HEK293 (cell line): ENCODE data around the gene MCTP1.

ENCODE experiments used
- CTCF ChIA-PET: fragments of 350-600 bp; formaldehyde crosslinking; extraction: SDS; loops from one replicate; lab custom pipeline; 2021; ENCODE audit warnings: antibody characterized with exemption; lab: Yijun Ruan, JAX
- POLR2A ChIA-PET: fragments of 300-600 bp; formaldehyde crosslinking; extraction: SDS; loops from one replicate; lab custom pipeline; 2020; ENCODE audit warnings: antibody characterized with exemption, inconsistent platforms; lab: Yijun Ruan, JAX
- H3K27ac ChIP-seq: fragments of 200-500 bp; sonication (Bioruptor generic); 2 replicates; pipeline ENCODE4 v1.5.1; 2014; ENCODE audit warnings: low read depth, low read length, control low read depth, inconsistent platforms; ENCODE audit errors: extremely low read depth
- H3K36me3 ChIP-seq, 2 experiments: fragments of 200-500 bp in 1 of 2; sonication (Bioruptor generic) in 1 of 2; 1 replicate in 1 of 2; 2 replicates in 1 of 2; pipeline ENCODE4 v1.5.1; 2014 to 2017; ENCODE audit warnings: inconsistent platforms in 2 of 2, low read length in 2 of 2; ENCODE audit not compliant: control insufficient read depth in 2 of 2, insufficient read depth in 1 of 2
- H3K4me1 ChIP-seq: fragments of 200-500 bp; sonication (Bioruptor generic); 2 replicates; pipeline ENCODE4 v1.5.1; 2014; ENCODE audit warnings: mild to moderate bottlenecking, low read length, inconsistent platforms; ENCODE audit not compliant: control insufficient read depth, insufficient read depth
- H3K4me3 ChIP-seq: 2 replicates; pipeline ENCODE4 v1.5.1; 2011; ENCODE audit warnings: low read depth, mild to moderate bottlenecking, control low read depth, low read length, moderate library complexity
- H3K9me3 ChIP-seq: fragments of 200-500 bp; sonication (Bioruptor generic); 2 replicates; pipeline ENCODE4 v1.5.1; 2014; ENCODE audit warnings: low read depth, low read length, inconsistent platforms; ENCODE audit not compliant: control insufficient read depth, insufficient read depth
- GFI1B ChIP-seq: fragments of 450-650 bp; formaldehyde crosslinking; IDR thresholded peaks from 2 replicates; pipeline ENCODE4 v1.5.1; 2016; ENCODE audit warnings: missing biosample characterization, missing genetic modification characterization
- GLI2 ChIP-seq: fragments of 450-650 bp; formaldehyde crosslinking; IDR thresholded peaks from 2 replicates; pipeline ENCODE4; 2017; ENCODE audit warnings: missing biosample characterization, missing genetic modification characterization, low read depth, borderline replicate concordance
- KLF16 ChIP-seq: fragments of 450-650 bp; formaldehyde crosslinking; IDR thresholded peaks from 2 replicates; pipeline ENCODE4 v1.5.1; 2017; ENCODE audit warnings: missing biosample characterization, missing genetic modification characterization
- REPIN1 ChIP-seq: fragments of 450-650 bp; formaldehyde crosslinking; IDR thresholded peaks from 2 replicates; pipeline ENCODE4 v1.5.1; 2017; ENCODE audit warnings: missing biosample characterization, missing genetic modification characterization, low read depth
- SCRT1 ChIP-seq: fragments of 450-650 bp; formaldehyde crosslinking; IDR thresholded peaks from 2 replicates; pipeline ENCODE4 v1.5.1; 2016; ENCODE audit warnings: missing biosample characterization, missing genetic modification characterization, borderline replicate concordance
- YY2 ChIP-seq: fragments of 450-650 bp; formaldehyde crosslinking; IDR thresholded peaks from 2 replicates; pipeline ENCODE4 v1.5.1; 2016; ENCODE audit warnings: missing biosample characterization, missing genetic modification characterization
- ZBTB21 ChIP-seq: fragments of 450-650 bp; formaldehyde crosslinking; IDR thresholded peaks from 2 replicates; pipeline ENCODE4 v1.5.1; 2017; ENCODE audit warnings: missing biosample characterization, missing genetic modification characterization
- ZBTB8A ChIP-seq: fragments of 450-650 bp; formaldehyde crosslinking; IDR thresholded peaks from 2 replicates; pipeline ENCODE4 v1.5.1; 2016; ENCODE audit warnings: missing biosample characterization, missing genetic modification characterization
- ZNF10 ChIP-seq: fragments of 450-650 bp; formaldehyde crosslinking; IDR thresholded peaks from 2 replicates; pipeline ENCODE4 v1.5.1; 2017; ENCODE audit warnings: missing biosample characterization, missing genetic modification characterization
- ZNF112 ChIP-seq: fragments of 450-650 bp; formaldehyde crosslinking; IDR thresholded peaks from 2 replicates; pipeline ENCODE4 v1.5.0; 2017; ENCODE audit warnings: missing biosample characterization, missing genetic modification characterization
- ZNF121 ChIP-seq: fragments of 450-650 bp; formaldehyde crosslinking; IDR thresholded peaks from 2 replicates; pipeline ENCODE4 v1.5.1; 2016; ENCODE audit warnings: missing biosample characterization, missing genetic modification characterization
- ZNF184 ChIP-seq: fragments of 450-650 bp; IDR thresholded peaks from 2 replicates; pipeline ENCODE4 v1.5.1; 2018; ENCODE audit warnings: missing biosample characterization, mild to moderate bottlenecking, missing genetic modification characterization
- ZNF2 ChIP-seq: fragments of 450-650 bp; formaldehyde crosslinking; IDR thresholded peaks from 2 replicates; pipeline ENCODE4 v1.5.1; 2016; ENCODE audit warnings: missing biosample characterization, missing genetic modification characterization
- ZNF24 ChIP-seq: fragments of 450-650 bp; formaldehyde crosslinking; IDR thresholded peaks from 2 replicates; pipeline ENCODE4 v1.5.1; 2016; ENCODE audit warnings: missing biosample characterization, missing genetic modification characterization
- ZNF292 ChIP-seq: fragments of 450-650 bp; formaldehyde crosslinking; IDR thresholded peaks from 2 replicates; pipeline ENCODE4 v1.5.1; 2016; ENCODE audit warnings: low read depth, missing biosample characterization, missing genetic modification characterization, borderline replicate concordance
- ZNF350 ChIP-seq: fragments of 450-650 bp; formaldehyde crosslinking; IDR thresholded peaks from 2 replicates; pipeline ENCODE4 v1.5.0; 2017; ENCODE audit warnings: missing biosample characterization, mild to moderate bottlenecking, missing genetic modification characterization
- ZNF394 ChIP-seq: fragments of 450-650 bp; formaldehyde crosslinking; IDR thresholded peaks from 2 replicates; pipeline ENCODE4 v1.5.1; 2016; ENCODE audit warnings: missing biosample characterization, missing genetic modification characterization, mild to moderate bottlenecking, moderate library complexity, borderline replicate concordance
- ZNF510 ChIP-seq: fragments of 450-650 bp; formaldehyde crosslinking; IDR thresholded peaks from 2 replicates; pipeline ENCODE4 v1.5.1; 2018; ENCODE audit warnings: mild to moderate bottlenecking, missing genetic modification characterization, missing biosample characterization; ENCODE audit not compliant: insufficient replicate concordance
- ZNF530 ChIP-seq: fragments of 450-650 bp; formaldehyde crosslinking; IDR thresholded peaks from 2 replicates; pipeline ENCODE4 v1.5.1; 2016; ENCODE audit warnings: low read depth, missing biosample characterization, missing genetic modification characterization
- ZNF549 ChIP-seq: fragments of 450-650 bp; IDR thresholded peaks from 2 replicates; pipeline ENCODE4 v1.5.1; 2018; ENCODE audit warnings: missing biosample characterization, missing genetic modification characterization, mild to moderate bottlenecking, inconsistent platforms, moderate library complexity
- ZNF670 ChIP-seq: fragments of 450-650 bp; formaldehyde crosslinking; IDR thresholded peaks from 2 replicates; pipeline ENCODE4 v1.5.1; 2016; ENCODE audit warnings: missing biosample characterization, missing genetic modification characterization, low read depth
- ZNF76 ChIP-seq: fragments of 450-650 bp; formaldehyde crosslinking; IDR thresholded peaks from 2 replicates; pipeline ENCODE4; 2016; ENCODE audit warnings: low read depth, missing biosample characterization, missing genetic modification characterization, borderline replicate concordance
- ZNF768 ChIP-seq: fragments of 450-650 bp; formaldehyde crosslinking; IDR thresholded peaks from 2 replicates; pipeline ENCODE4 v1.5.1; 2018; ENCODE audit warnings: missing biosample characterization, mild to moderate bottlenecking, missing genetic modification characterization
- ZSCAN16 ChIP-seq: fragments of 450-650 bp; formaldehyde crosslinking; IDR thresholded peaks from 2 replicates; pipeline ENCODE4 v1.5.1; 2016; ENCODE audit warnings: missing biosample characterization, missing genetic modification characterization
- ZSCAN23 ChIP-seq: fragments of 450-650 bp; formaldehyde crosslinking; IDR thresholded peaks from 2 replicates; pipeline ENCODE4 v1.5.1; 2016; ENCODE audit warnings: missing biosample characterization, missing genetic modification characterization
- ZSCAN30 ChIP-seq: fragments of 450-650 bp; IDR thresholded peaks from 2 replicates; pipeline ENCODE4 v1.5.1; 2018; ENCODE audit warnings: missing biosample characterization, mild to moderate bottlenecking, missing genetic modification characterization, moderate library complexity
- TF ChIP-seq, protein P1 (sequence below): fragments of 450-650 bp; formaldehyde crosslinking; IDR thresholded peaks from 2 replicates; pipeline ENCODE4 v1.5.0; 2017; ENCODE audit warnings: missing biosample characterization, missing genetic modification characterization, borderline replicate concordance
- TF ChIP-seq, protein P2 (sequence below): fragments of 450-650 bp; formaldehyde crosslinking; IDR thresholded peaks from 2 replicates; pipeline ENCODE4 v1.5.1; 2016; ENCODE audit warnings: missing biosample characterization, missing genetic modification characterization
- TF ChIP-seq, protein P3 (sequence below): sonication (generic); formaldehyde crosslinking; IDR thresholded peaks from 2 replicates; pipeline ENCODE4 v1.8.1; 2022; ENCODE audit warnings: mild to moderate bottlenecking, moderate library complexity, missing genetic modification reagents

Gene MCTP1

DNA sequence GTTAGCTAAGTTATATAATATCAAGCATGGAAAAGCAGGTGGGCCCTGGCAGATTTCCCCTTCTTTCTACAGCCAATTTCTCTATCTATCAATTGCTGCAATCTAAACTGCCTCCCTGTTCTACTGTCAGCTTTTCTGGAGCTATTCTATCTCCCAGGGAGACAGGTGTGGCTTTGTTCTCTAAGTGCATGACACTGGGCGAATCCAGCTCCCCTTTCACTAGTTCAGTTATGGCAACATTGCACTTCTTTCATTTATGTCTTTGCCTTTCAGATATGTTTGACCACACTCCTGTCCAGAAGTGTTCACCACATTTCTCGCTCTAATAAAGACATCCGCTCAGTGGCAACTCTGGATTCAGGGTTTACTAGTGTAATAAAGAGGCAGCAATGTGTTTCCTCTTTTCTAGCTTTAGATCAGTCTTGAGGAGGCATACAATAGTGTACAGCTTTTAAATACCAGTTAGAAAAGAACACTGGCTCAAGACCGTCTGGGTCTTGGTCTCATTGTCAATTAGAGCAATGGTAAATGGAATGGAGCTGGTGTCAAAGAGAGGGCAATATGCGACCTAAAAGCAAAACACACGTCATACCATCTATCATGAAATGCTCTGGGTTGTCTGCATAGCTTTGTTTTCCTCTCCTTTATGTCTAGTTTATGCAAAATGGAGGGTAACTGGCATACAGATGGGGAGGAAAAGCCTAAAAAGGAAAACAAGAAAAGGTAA lies 469.4 kb downstream of the MCTP1 start:
- CTCF ChIA-PET: interaction anchor here (1.2 kb wide), 1 partner anchor 12 kb away, joined by 5 read pairs; no protein-coding TSS in a partner anchor
- Histone ChIP-seq H3K4me3 (no peak overlapping the region), H3K27ac (no peak overlapping the region), H3K36me3 (no peaks in the 10 kb centered on the region), H3K4me1 (no peaks in the 10 kb centered on the region), H3K9me3 (no peaks in the 10 kb centered on the region)
- POLR2A ChIA-PET: no interaction called here
- TF ChIP-seq ZSCAN16 (no peak), ZSCAN23 (no peak), ZBTB21 (tag by site-specific recombination) (no peak), ZNF112 (tag by site-specific recombination) (no peak), ZBTB8A (no peak), GFI1B (tag by site-specific recombination) (no peak), ZNF76 (tag by site-specific recombination) (no peak), GLI2 (tag by site-specific recombination) (no peak), ZNF184 (no peak), ZNF292 (no peak), ZNF2 (tag by site-specific recombination) (no peak)
- TF ChIP-seq, protein P1, sequence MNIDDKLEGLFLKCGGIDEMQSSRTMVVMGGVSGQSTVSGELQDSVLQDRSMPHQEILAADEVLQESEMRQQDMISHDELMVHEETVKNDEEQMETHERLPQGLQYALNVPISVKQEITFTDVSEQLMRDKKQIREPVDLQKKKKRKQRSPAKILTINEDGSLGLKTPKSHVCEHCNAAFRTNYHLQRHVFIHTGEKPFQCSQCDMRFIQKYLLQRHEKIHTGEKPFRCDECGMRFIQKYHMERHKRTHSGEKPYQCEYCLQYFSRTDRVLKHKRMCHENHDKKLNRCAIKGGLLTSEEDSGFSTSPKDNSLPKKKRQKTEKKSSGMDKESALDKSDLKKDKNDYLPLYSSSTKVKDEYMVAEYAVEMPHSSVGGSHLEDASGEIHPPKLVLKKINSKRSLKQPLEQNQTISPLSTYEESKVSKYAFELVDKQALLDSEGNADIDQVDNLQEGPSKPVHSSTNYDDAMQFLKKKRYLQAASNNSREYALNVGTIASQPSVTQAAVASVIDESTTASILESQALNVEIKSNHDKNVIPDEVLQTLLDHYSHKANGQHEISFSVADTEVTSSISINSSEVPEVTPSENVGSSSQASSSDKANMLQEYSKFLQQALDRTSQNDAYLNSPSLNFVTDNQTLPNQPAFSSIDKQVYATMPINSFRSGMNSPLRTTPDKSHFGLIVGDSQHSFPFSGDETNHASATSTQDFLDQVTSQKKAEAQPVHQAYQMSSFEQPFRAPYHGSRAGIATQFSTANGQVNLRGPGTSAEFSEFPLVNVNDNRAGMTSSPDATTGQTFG: no peak
- TF ChIP-seq, all 188 proteins: peak for 0

DNA sequence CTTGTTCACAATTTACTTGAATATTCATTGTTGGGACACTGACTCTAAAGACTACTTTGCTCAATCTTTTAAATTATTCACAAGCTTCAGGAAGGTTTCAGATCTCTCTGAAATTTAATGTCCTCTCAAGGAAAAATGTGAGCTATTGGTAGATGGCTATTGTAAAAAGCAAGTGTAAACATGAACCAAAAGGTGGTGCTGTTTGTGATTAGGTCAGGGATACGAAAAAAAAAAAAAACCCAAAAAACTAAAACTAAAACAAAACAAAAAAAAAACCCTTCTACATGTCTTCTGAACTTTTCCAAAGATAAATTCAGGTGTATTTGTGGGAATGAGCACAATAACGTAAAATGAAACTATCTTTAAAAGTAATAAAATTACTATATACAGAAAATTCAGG lies 472.7 kb downstream of the MCTP1 start:
- POLR2A ChIA-PET: no interaction called here
- TF ChIP-seq YY2 (tag by site-specific recombination): no peak
- Histone ChIP-seq H3K36me3 (no peaks in the 10 kb centered on the region), H3K27ac (no peak overlapping the region), H3K4me3 (no peak overlapping the region), H3K4me1 (no peaks in the 10 kb centered on the region), H3K9me3 (no peaks in the 10 kb centered on the region)
- CTCF ChIA-PET: interaction anchor here (0.6 to 0.8 kb wide), 2 partner anchors 20 to 87 kb away, joined by 3 read pairs; no protein-coding TSS in a partner anchor

DNA sequence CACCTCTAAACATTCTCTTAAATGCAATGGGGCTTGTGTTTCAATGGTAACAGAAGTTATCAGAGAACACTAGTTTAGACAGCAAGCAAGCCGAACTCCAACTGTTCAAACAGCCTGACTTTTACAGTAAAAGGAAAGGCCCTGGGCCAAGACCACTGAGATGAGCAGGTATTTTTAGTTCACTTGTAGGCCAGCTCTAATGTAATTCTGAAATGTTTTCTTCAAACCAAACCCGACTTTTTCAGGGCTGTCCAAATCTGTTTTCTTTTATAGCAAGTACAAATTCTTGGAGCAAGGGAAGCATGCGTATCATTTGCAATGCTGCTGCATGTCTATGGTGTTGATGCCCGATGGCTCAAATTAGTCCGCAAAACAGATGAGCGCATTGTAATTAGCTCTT lies 473.6 kb downstream of the MCTP1 start:
- CTCF ChIA-PET: no interaction called here
- POLR2A ChIA-PET: no interaction called here
- H3K27ac ChIP-seq: no peak overlapping the region
- TF ChIP-seq ZNF530 (tag by site-specific recombination) (no peak), ZNF24 (tag by site-specific recombination) (no peak), REPIN1 (no peak), KLF16 (tag by site-specific recombination) (no peak), ZNF10 (tag by site-specific recombination) (no peak), ZNF121 (tag by site-specific recombination) (no peak), ZSCAN23 (no peak), ZNF394 (no peak), ZNF510 (no peak), ZNF350 (tag by site-specific recombination) (no peak), ZSCAN30 (tag by site-specific recombination) (no peak), ZNF670 (no peak), SCRT1 (tag by site-specific recombination) (no peak), ZNF768 (tag by site-specific recombination) (no peak), ZNF549 (tag by site-specific recombination) (no peak)
- TF ChIP-seq, protein P2, sequence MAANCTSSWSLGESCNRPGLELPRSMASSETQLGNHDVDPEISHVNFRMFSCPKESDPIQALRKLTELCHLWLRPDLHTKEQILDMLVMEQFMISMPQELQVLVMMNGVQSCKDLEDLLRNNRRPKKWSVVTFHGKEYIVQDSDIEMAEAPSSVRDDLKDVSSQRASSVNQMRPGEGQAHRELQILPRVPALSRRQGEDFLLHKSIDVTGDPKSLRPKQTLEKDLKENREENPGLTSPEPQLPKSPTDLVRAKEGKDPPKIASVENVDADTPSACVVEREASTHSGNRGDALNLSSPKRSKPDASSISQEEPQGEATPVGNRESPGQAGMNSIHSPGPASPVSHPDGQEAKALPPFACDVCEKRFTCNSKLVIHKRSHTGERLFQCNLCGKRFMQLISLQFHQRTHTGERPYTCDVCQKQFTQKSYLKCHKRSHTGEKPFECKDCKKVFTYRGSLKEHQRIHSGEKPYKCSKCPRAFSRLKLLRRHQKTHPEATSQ (tag by site-specific recombination): no peak
- TF ChIP-seq, protein P3, sequence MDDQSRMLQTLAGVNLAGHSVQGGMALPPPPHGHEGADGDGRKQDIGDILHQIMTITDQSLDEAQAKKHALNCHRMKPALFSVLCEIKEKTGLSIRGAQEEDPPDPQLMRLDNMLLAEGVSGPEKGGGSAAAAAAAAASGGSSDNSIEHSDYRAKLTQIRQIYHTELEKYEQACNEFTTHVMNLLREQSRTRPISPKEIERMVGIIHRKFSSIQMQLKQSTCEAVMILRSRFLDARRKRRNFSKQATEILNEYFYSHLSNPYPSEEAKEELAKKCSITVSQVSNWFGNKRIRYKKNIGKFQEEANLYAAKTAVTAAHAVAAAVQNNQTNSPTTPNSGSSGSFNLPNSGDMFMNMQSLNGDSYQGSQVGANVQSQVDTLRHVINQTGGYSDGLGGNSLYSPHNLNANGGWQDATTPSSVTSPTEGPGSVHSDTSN: no peak

More for the DNA sequence above, 473.6 kb downstream of the MCTP1 start:
- Histone ChIP-seq H3K9me3 (no peaks in the 10 kb centered on the region), H3K36me3 (no peaks in the 10 kb centered on the region), H3K4me3 (no peak overlapping the region), H3K4me1 (no peaks in the 10 kb centered on the region)
